K562 (cell line): Measurements from ENCODE around the gene ENDOD1. TPM values are rescaled to one million over a fixed set of nuclear protein-coding genes. Genes with fewer than 3 reads are reported as not detected.
A peak's percentile ranks its signal among the peaks of the same experiment; 100 is the strongest.

ENCODE experiments used
- ATF7 ChIP-seq: fragments of 450-650 bp; IDR thresholded peaks from 2 replicates; pipeline ENCODE4 v1.7.1; 2014; ENCODE audit warnings: mild to moderate bottlenecking, moderate library complexity
- CCAR2 ChIP-seq: fragments of 200-400 bp; formaldehyde crosslinking; IDR thresholded peaks from 2 replicates; pipeline ENCODE4 v1.6.1; 2017; ENCODE audit warnings: mild to moderate bottlenecking, low read depth, low read length
- CTBP1 ChIP-seq: fragments of 450-650 bp; IDR thresholded peaks from 2 replicates; pipeline ENCODE4 v1.6.1; 2016; ENCODE audit warnings: borderline replicate concordance
- CXXC5 ChIP-seq: fragments of 250-450 bp; sonication (Bioruptor Pico); IDR thresholded peaks from 2 replicates; pipeline ENCODE4 v1.8.0; 2022; ENCODE audit warnings: inconsistent platforms, mild to moderate bottlenecking, moderate library complexity
- ELF1 ChIP-seq: fragments of 200-800 bp; sonication (Bioruptor generic); IDR thresholded peaks from 2 replicates; pipeline ENCODE4 v1.6.1; 2016; ENCODE audit warnings: missing genetic modification characterization, missing compliant biosample characterization
- HDAC2 ChIP-seq: fragments of 450-650 bp; IDR thresholded peaks from 2 replicates; pipeline ENCODE4 v1.6.1; 2016; ENCODE audit warnings: mild to moderate bottlenecking
- L3MBTL2 ChIP-seq: fragments of 450-650 bp; IDR thresholded peaks from 2 replicates; pipeline ENCODE4 v1.6.1; 2016; ENCODE audit warnings: mild to moderate bottlenecking, moderate library complexity
- MXI1 ChIP-seq: IDR thresholded peaks from 2 replicates; pipeline ENCODE4 v1.6.1; 2011; ENCODE audit warnings: low read depth, mild to moderate bottlenecking, improper control_type of control experiment, low read length
- NR1H2 ChIP-seq: sonication (generic); formaldehyde crosslinking; IDR thresholded peaks from 2 replicates; pipeline ENCODE4 v1.4.0; 2020; ENCODE audit warnings: mild to moderate bottlenecking, missing genetic modification reagents
- PCBP1 ChIP-seq: fragments of 200-400 bp; formaldehyde crosslinking; IDR thresholded peaks from 2 replicates; pipeline ENCODE4 v1.6.1; 2018; ENCODE audit warnings: mild to moderate bottlenecking, low read depth, low read length; ENCODE audit not compliant: poor library complexity, severe bottlenecking
- POLR2B ChIP-seq: fragments of 450-650 bp; IDR thresholded peaks from 2 replicates; pipeline ENCODE4 v1.6.1; 2018; ENCODE audit warnings: low read depth; ENCODE audit not compliant: partially characterized antibody
- TSC22D4 ChIP-seq: fragments of 450-650 bp; IDR thresholded peaks from 2 replicates; pipeline ENCODE4 v1.6.1; 2016; ENCODE audit warnings: missing genetic modification characterization, missing biosample characterization, control low read depth
- ZFP36 ChIP-seq: fragments of 150-350 bp; IDR thresholded peaks from 2 replicates; pipeline ENCODE4 v1.6.1; 2018; ENCODE audit warnings: low read length, low read depth; ENCODE audit not compliant: partially characterized antibody
- ZNF589 ChIP-seq: fragments of 200-800 bp; sonication (Bioruptor generic); IDR thresholded peaks from 2 replicates; pipeline ENCODE4 v1.6.1; 2016; ENCODE audit warnings: low read depth, missing genetic modification characterization, missing compliant biosample characterization
- ZNF668 ChIP-seq: fragments of 250-450 bp; sonication (Bioruptor Pico); IDR thresholded peaks from 2 replicates; pipeline ENCODE4 v1.8.0; 2022; ENCODE audit warnings: mild to moderate bottlenecking, inconsistent platforms
- ZNF77 ChIP-seq: fragments of 250-450 bp; sonication (Bioruptor Pico); IDR thresholded peaks from 2 replicates; pipeline ENCODE4 v1.5.0; 2020
- polyA plus RNA-seq, 8 experiments: library from polyadenylated mRNA; depleted of rRNA in 4 of 8; stranded (reverse) in 5 of 8; unstranded in 3 of 8; fragments of >200 nt; fragmentation: Nextera tagmentation in 2 of 8; fragmentation: Illumina TruSeq in 1 of 8; extraction: Ambion mirVana in 2 of 8; extraction: Trizol in 1 of 8; gene quantifications; 2 replicates each; pipeline versions ENCODE4 v1.2.1 to v1.2.3, GENCODE V29; 2011 to 2014; ENCODE audit warnings: inconsistent platforms in 1 of 8, missing spikeins in 1 of 8
- total RNA-seq, 7 experiments: library from RNA; depleted of rRNA in 6 of 7; stranded (reverse); fragments of >200 nt in 6 of 7; fragmentation: Illumina TruSeq in 2 of 7; extraction: Trizol in 2 of 7; gene quantifications; 2 replicates each; pipeline versions ENCODE4 v1.2.1 to v1.2.3, GENCODE V29; 2011 to 2021; ENCODE audit warnings: low replicate concordance in 1 of 7
- TF ChIP-seq, protein P1 (sequence below), 2 experiments: fragments of 250-450 bp in 1 of 2; fragments of 450-650 bp in 1 of 2; sonication (Bioruptor Pico) in 1 of 2; IDR thresholded peaks; 2 replicates each; pipeline versions ENCODE4 v1.6.1 to v1.8.0; 2016 to 2021; ENCODE audit warnings: mild to moderate bottlenecking in 2 of 2, moderate library complexity in 2 of 2, missing compliant biosample characterization in 1 of 2, missing genetic modification characterization in 1 of 2
- TF ChIP-seq, protein P2 (sequence below): sonication (generic); formaldehyde crosslinking; IDR thresholded peaks from 2 replicates; pipeline ENCODE4 v1.8.1; 2023; ENCODE audit warnings: missing genetic modification reagents, mild to moderate bottlenecking, borderline replicate concordance

Gene ENDOD1
- total and polyA plus RNA-seq, 9 of the 15 experiments (the other 6 are each of a cell fraction or from before 2014, with no cell fraction given): 4.2 to 11.8 (median 9.3) TPM

DNA sequence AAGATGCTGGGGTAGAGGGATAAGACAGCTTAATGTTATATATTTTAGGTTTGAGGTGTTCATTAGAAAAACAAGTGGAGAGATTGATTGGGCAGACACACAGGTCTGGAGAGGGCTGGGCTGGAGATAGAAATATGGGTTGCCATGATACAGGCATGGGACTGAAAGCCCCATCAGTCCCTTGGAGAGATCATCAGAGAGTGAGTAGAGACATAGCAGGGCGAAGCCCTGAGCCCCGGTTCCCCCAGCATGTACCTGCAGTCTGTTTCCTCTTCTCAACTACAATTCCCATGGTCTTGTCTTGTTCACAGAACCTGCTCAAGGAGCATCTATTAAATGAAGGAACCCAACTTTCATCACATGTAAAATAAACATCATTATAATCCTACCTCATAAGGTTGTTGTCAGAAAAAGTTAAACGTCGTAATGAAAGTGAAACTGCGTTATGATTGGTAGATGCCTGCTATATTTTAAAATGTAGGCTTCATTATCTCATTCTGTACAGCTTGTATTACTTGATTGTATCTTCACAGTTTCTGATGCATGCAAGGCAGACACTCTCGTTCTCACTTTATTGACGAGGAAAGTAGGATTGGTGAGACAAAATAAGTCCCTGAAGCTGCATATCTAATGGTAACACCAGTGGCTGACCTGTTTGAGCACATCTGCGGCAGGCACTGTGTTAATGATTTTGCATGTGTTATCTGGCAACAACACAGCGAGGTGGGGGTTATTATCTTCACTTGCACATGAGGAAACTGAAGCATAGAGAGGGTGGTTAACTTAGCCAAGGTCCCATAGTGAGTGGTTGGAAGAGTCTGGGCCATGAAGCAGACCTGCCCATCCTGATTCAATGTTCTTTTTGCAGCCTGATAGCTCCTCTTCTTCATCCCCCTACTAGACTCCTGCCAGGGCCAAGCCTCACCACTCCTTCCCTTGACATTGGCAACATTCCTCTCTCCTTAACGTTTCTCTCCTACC lies 63.5 kb downstream of the ENDOD1 start (continued):
- TF ChIP-seq ELF1 (tag) (no peak), ZFP36 (peak; percentile 90), PCBP1 (no peak), TSC22D4 (tag) (no peak), ZNF589 (CRISPR knock-in tag) (peak; percentile 93), MXI1 (peak; percentile 82; the same call in 1 of the 2 replicates), NR1H2 (CRISPR knock-in tag) (no peak), ZNF77 (CRISPR knock-in tag) (no peak), CXXC5 (peak; percentile 79), HDAC2 (peak; percentile 88), CTBP1 (peak; percentile 79), L3MBTL2 (peak; percentile 58; the same call in 1 of the 2 replicates), ATF7 (peak; percentile 82), CCAR2 (no peak), ZNF668 (CRISPR knock-in tag) (peak; percentile 78; the same call in 1 of the 2 replicates), POLR2B (no peak)
- TF ChIP-seq, protein P1, sequence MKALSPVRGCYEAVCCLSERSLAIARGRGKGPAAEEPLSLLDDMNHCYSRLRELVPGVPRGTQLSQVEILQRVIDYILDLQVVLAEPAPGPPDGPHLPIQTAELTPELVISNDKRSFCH (CRISPR knock-in tag; IDR thresholded peaks at IDR 0.05): no peak
- TF ChIP-seq, protein P1 (tag; IDR thresholded peaks at IDR 0.05): peak; percentile 87
- TF ChIP-seq, protein P2, sequence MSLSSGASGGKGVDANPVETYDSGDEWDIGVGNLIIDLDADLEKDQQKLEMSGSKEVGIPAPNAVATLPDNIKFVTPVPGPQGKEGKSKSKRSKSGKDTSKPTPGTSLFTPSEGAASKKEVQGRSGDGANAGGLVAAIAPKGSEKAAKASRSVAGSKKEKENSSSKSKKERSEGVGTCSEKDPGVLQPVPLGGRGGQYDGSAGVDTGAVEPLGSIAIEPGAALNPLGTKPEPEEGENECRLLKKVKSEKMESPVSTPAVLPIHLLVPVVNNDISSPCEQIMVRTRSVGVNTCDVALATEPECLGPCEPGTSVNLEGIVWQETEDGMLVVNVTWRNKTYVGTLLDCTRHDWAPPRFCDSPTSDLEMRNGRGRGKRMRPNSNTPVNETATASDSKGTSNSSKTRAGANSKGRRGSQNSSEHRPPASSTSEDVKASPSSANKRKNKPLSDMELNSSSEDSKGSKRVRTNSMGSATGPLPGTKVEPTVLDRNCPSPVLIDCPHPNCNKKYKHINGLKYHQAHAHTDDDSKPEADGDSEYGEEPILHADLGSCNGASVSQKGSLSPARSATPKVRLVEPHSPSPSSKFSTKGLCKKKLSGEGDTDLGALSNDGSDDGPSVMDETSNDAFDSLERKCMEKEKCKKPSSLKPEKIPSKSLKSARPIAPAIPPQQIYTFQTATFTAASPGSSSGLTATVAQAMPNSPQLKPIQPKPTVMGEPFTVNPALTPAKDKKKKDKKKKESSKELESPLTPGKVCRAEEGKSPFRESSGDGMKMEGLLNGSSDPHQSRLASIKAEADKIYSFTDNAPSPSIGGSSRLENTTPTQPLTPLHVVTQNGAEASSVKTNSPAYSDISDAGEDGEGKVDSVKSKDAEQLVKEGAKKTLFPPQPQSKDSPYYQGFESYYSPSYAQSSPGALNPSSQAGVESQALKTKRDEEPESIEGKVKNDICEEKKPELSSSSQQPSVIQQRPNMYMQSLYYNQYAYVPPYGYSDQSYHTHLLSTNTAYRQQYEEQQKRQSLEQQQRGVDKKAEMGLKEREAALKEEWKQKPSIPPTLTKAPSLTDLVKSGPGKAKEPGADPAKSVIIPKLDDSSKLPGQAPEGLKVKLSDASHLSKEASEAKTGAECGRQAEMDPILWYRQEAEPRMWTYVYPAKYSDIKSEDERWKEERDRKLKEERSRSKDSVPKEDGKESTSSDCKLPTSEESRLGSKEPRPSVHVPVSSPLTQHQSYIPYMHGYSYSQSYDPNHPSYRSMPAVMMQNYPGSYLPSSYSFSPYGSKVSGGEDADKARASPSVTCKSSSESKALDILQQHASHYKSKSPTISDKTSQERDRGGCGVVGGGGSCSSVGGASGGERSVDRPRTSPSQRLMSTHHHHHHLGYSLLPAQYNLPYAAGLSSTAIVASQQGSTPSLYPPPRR (CRISPR knock-in tag): peak; percentile 93; the same call in 1 of the 2 replicates
